ENCODE results near the gene PNPLA7. TPM values are rescaled to one million over a fixed set of nuclear protein-coding genes. Genes with fewer than 3 reads are reported as not detected.

PNPLA7 gene
- total and polyA plus RNA-seq, 2 of the 4 experiments (the other 2 are of a cell fraction): under 0.01 to 0.89 TPM

- Histone ChIP-seq H3K79me1 (ENCODE audit: low read depth in 1 of 2, low read length in 2 of 2) (peaks cover 21 to 45% of the 10 kb centered on the region in 2 experiments), H4K20me1 (ENCODE audit: insufficient read depth, low read length) (peaks cover 22% of the 10 kb centered on the region), H3K9ac (ENCODE audit: low read depth, low read length) (no peak overlapping the region), H3K4me2 (ENCODE audit: low read depth, low read length) (no peak overlapping the region), H3K14ac (replicated peaks; ENCODE audit: low read depth, low read length) (no peak overlapping the region), H2AFZ (replicated peaks; ENCODE audit: low read length, poor library complexity) (no peak overlapping the region), H3K4ac (ENCODE audit: low read depth, low read length) (no peak overlapping the region), H4K91ac (ENCODE audit: insufficient read depth, low read depth, low read length) (no peak overlapping the region), H2BK15ac (ENCODE audit: low read depth, low read length) (no peak overlapping the region), H2AK9ac (replicated peaks; ENCODE audit: low read depth, low read length, poor library complexity) (peak overlapping the region; percentile 63), H3K36me3 (ENCODE audit: control insufficient read depth, insufficient read depth, low read length) (peaks cover 29% of the 10 kb centered on the region), H4K8ac (ENCODE audit: low read depth in 2 of 2, low read length in 2 of 2) (no peak overlapping the region), H2BK120ac (ENCODE audit: low read depth, low read length) (no peak overlapping the region), H4K5ac (ENCODE audit: low read depth, low read length) (no peak overlapping the region), H2BK5ac (ENCODE audit: low read depth, low read length, poor library complexity, severe bottlenecking) (no peak overlapping the region), H2AK5ac (ENCODE audit: low read depth, low read length) (no peak overlapping the region), H2BK20ac (ENCODE audit: low read depth, low read length) (no peak overlapping the region), H3K4me1 (ENCODE audit: control insufficient read depth, insufficient read depth, low read length) (peaks cover 6% of the 10 kb centered on the region), H3K27ac (ENCODE audit: insufficient read depth, low read length) (no peak overlapping the region), H3K27me3 (ENCODE audit: control insufficient read depth, insufficient read depth, low read length) (no peaks in the 10 kb centered on the region), H3K56ac (ENCODE audit: extremely low read depth, insufficient read depth, low read length) (no peak overlapping the region), H3K9me3 (ENCODE audit: control insufficient read depth, insufficient read depth, low read length) (no peaks in the 10 kb centered on the region), H3K4me3 (ENCODE audit: insufficient read depth, low read depth, low read length) (no peak overlapping the region), H3K18ac (ENCODE audit: low read depth, low read length) (no peak overlapping the region), H3K23ac (ENCODE audit: low read depth, low read length) (no peak overlapping the region), H3K9me1 (ENCODE audit: insufficient read depth, low read length) (peaks cover 15% of the 10 kb centered on the region; the same call in 1 of the 2 replicates)
- POLR2A ChIA-PET (ENCODE audit: unreplicated experiment): no interaction called here
- dilution Hi-C loops (cut with HindIII; ENCODE audit: low sequenced_read_pairs, unreplicated experiment): no loop called here
- ATAC-seq (ENCODE audit: low read depth) (no peak), DNase-seq (no peak)
- intact Hi-C loops (cut with micrococcal nuclease): no loop called here
- in situ Hi-C loops (cut with MboI; ENCODE audit: low sequenced_read_pairs): no loop called here
- CTCF ChIA-PET: no interaction called here
- WGBS, 2 experiments (ENCODE audit: extremely low coverage in 2 of 2, insufficient read length in 1 of 2): 95% methylated on average over 7 of the region's 23 CpGs; no CpG with 5 or more reads in 1 of the 2 experiments
- no TSS peak for BruUV-seq (replicated peaks)
- TF ChIP-seq CTCF (conservative IDR thresholded peaks at IDR 0.05; ENCODE audit: low read depth, low read length) (no peak), RAD21 (IDR thresholded peaks at IDR 0.05; ENCODE audit: low read length) (no peak), SMC3 (IDR thresholded peaks at IDR 0.05; ENCODE audit: low read depth, low read length) (no peak), CHD1 (IDR thresholded peaks at IDR 0.05; ENCODE audit: low read depth, low read length) (no peak), RCOR1 (IDR thresholded peaks at IDR 0.05; ENCODE audit: insufficient replicate concordance, low read length) (no peak), BHLHE40 (IDR thresholded peaks at IDR 0.05; ENCODE audit: low read depth, low read length) (no peak), MXI1 (IDR thresholded peaks at IDR 0.05; ENCODE audit: borderline replicate concordance, low read depth, low read length) (no peak), MAFK (IDR thresholded peaks at IDR 0.05; ENCODE audit: low read depth, low read length) (no peak), MAZ (IDR thresholded peaks at IDR 0.05; ENCODE audit: borderline replicate concordance, low read depth, low read length) (no peak), USF2 (IDR thresholded peaks at IDR 0.05; ENCODE audit: low read depth, low read length) (no peak), RFX5 (IDR thresholded peaks at IDR 0.05; ENCODE audit: low read depth, low read length) (no peak), NFE2L2 (IDR thresholded peaks at IDR 0.05; ENCODE audit: low read depth, low read length) (no peak)
These were observed 30.2 kb upstream of the PNPLA7 start for GRCh38 chr9:137580209-137580953.

Measured in IMR-90 (cell line).